Measurements from ENCODE around the gene SLCO1B1.
"Not testable (repeated sequence)": the region's sequence is repeated elsewhere in the genome, so short reads cannot be mapped to it uniquely, and the experiment has no call there.

SLCO1B1 gene

GRCh38 chr12:21190016-21190415, 59.0 kb downstream of the SLCO1B1 start:
- no peaks in the 10 kb centered on the region for H3K79me2 ChIP-seq (ENCODE audit: insufficient read depth, low read length)
- no peak overlapping the region for H3K4me3 ChIP-seq (ENCODE audit: insufficient read depth, low read length, poor library complexity, severe bottlenecking)
- H3K27ac ChIP-seq (ENCODE audit: low read depth, low read length) = no peak overlapping the region
- no peaks in the 10 kb centered on the region for H4K20me1 ChIP-seq (ENCODE audit: low read depth, low read length)
- no peak overlapping the region for H3K4me2 ChIP-seq (ENCODE audit: low read depth, low read length, poor library complexity, severe bottlenecking)
- no peaks in the 10 kb centered on the region for H3K9me2 ChIP-seq (replicated peaks; ENCODE audit: insufficient read depth, low read length)
- TF ChIP-seq, protein P1, sequence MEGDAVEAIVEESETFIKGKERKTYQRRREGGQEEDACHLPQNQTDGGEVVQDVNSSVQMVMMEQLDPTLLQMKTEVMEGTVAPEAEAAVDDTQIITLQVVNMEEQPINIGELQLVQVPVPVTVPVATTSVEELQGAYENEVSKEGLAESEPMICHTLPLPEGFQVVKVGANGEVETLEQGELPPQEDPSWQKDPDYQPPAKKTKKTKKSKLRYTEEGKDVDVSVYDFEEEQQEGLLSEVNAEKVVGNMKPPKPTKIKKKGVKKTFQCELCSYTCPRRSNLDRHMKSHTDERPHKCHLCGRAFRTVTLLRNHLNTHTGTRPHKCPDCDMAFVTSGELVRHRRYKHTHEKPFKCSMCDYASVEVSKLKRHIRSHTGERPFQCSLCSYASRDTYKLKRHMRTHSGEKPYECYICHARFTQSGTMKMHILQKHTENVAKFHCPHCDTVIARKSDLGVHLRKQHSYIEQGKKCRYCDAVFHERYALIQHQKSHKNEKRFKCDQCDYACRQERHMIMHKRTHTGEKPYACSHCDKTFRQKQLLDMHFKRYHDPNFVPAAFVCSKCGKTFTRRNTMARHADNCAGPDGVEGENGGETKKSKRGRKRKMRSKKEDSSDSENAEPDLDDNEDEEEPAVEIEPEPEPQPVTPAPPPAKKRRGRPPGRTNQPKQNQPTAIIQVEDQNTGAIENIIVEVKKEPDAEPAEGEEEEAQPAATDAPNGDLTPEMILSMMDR (IDR thresholded peaks at IDR 0.05; ENCODE audit: insufficient read depth, low read length, poor library complexity, severe bottlenecking) = no peak
- no peak for TF ChIP-seq EZH2phosphoT487 (conservative IDR thresholded peaks at IDR 0.05; ENCODE audit: low read length)
- H3F3A ChIP-seq (ENCODE audit: insufficient read depth) = no peaks in the 10 kb centered on the region
- no peak overlapping the region for H3K9ac ChIP-seq (ENCODE audit: low read length)
- no peaks in the 10 kb centered on the region for H3K9me3 ChIP-seq (ENCODE audit: insufficient read depth, low read length)
- H3K27me3 ChIP-seq (ENCODE audit: low read length) = no peaks in the 10 kb centered on the region
- no peak overlapping the region for H2AFZ ChIP-seq (ENCODE audit: low read depth, low read length, severe bottlenecking)
- no peaks in the 10 kb centered on the region for H3K36me3 ChIP-seq (ENCODE audit: low read length)

DNA sequence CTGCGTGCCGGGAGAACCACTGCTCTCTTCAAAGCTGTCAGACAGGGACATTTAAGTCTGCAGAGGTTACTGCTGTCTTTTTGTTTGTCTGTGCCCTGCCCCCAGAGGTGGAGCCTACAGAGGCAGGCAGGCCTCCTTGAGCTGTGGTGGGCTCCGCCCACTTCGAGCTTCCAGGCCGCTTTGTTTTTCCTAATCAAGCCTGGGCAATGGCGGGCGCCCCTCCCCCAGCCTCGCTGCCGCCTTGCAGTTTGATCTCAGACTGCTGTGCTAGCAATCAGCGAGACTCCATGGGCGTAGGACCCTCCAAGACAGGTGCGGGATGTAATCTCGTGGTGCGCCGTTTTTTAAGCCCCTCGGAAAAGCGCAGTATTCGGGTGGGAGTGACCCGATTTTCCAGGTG, 83.4 kb downstream of the SLCO1B1 start:
- not testable (repeated sequence) for H3K4me2 ChIP-seq (ENCODE audit: low read depth, low read length, poor library complexity, severe bottlenecking); H3F3A ChIP-seq (ENCODE audit: insufficient read depth); H3K36me3 ChIP-seq (ENCODE audit: low read length); H3K79me2 ChIP-seq (ENCODE audit: insufficient read depth, low read length); H3K9me3 ChIP-seq (ENCODE audit: insufficient read depth, low read length); H3K9ac ChIP-seq (ENCODE audit: low read length); H4K20me1 ChIP-seq (ENCODE audit: low read depth, low read length); H3K9me2 ChIP-seq (replicated peaks; ENCODE audit: insufficient read depth, low read length); H3K4me3 ChIP-seq (ENCODE audit: insufficient read depth, low read length, poor library complexity, severe bottlenecking); H2AFZ ChIP-seq (ENCODE audit: low read depth, low read length, severe bottlenecking); H3K27ac ChIP-seq (ENCODE audit: low read depth, low read length); H3K27me3 ChIP-seq (ENCODE audit: low read length)

DNA sequence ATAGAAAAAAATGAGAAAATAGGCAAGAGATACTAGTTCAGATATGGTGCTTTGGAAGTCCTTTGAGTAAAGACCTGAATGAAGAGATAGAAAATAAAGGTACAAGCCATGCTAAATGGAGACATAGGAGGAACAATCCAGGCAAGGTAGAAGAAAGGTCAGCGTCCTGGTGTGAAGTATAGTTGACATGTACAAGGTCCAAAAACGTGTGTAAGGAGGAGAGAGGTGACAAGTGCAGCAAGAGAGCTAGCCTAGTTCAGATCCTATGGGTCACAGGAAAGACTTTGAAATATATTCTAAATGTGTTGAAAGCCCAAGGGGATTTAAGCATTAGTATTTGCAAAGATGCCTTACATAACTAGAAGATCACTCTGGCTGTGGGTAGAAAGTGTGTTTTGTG, 88.2 kb downstream of the SLCO1B1 start:
- no peaks in the 10 kb centered on the region for H3K36me3 ChIP-seq (ENCODE audit: low read length)
- H3K9me3 ChIP-seq (ENCODE audit: insufficient read depth, low read length) = no peaks in the 10 kb centered on the region
- H3K27me3 ChIP-seq (ENCODE audit: low read length) = no peaks in the 10 kb centered on the region
- no peaks in the 10 kb centered on the region for H3F3A ChIP-seq (ENCODE audit: insufficient read depth)
- H3K9me2 ChIP-seq (replicated peaks; ENCODE audit: insufficient read depth, low read length) = no peaks in the 10 kb centered on the region
- no peaks in the 10 kb centered on the region for H3K79me2 ChIP-seq (ENCODE audit: insufficient read depth, low read length)
- no peak overlapping the region for H3K9ac ChIP-seq (ENCODE audit: low read length)
- TF ChIP-seq EZH2phosphoT487 (conservative IDR thresholded peaks at IDR 0.05; ENCODE audit: low read length) = no peak
- TF ChIP-seq, protein P1 (IDR thresholded peaks at IDR 0.05; ENCODE audit: insufficient read depth, low read length, poor library complexity, severe bottlenecking) = no peak
- no peak overlapping the region for H2AFZ ChIP-seq (ENCODE audit: low read depth, low read length, severe bottlenecking)
- no peak overlapping the region for H3K4me3 ChIP-seq (ENCODE audit: insufficient read depth, low read length, poor library complexity, severe bottlenecking)
- H3K4me2 ChIP-seq (ENCODE audit: low read depth, low read length, poor library complexity, severe bottlenecking) = no peak overlapping the region
- no peak overlapping the region for H3K27ac ChIP-seq (ENCODE audit: low read depth, low read length)
- H4K20me1 ChIP-seq (ENCODE audit: low read depth, low read length) = no peaks in the 10 kb centered on the region

GRCh38 chr12:21220266-21220665, 89.3 kb downstream of the SLCO1B1 start:
- Histone ChIP-seq H3K9me3 (ENCODE audit: insufficient read depth, low read length) (no peaks in the 10 kb centered on the region), H4K20me1 (ENCODE audit: low read depth, low read length) (no peaks in the 10 kb centered on the region), H3K4me2 (ENCODE audit: low read depth, low read length, poor library complexity, severe bottlenecking) (no peak overlapping the region), H3K27ac (ENCODE audit: low read depth, low read length) (no peak overlapping the region), H3K27me3 (ENCODE audit: low read length) (no peaks in the 10 kb centered on the region), H3K9ac (ENCODE audit: low read length) (no peak overlapping the region), H3K4me3 (ENCODE audit: insufficient read depth, low read length, poor library complexity, severe bottlenecking) (no peak overlapping the region), H3K9me2 (replicated peaks; ENCODE audit: insufficient read depth, low read length) (no peaks in the 10 kb centered on the region), H3K79me2 (ENCODE audit: insufficient read depth, low read length) (no peaks in the 10 kb centered on the region), H3F3A (ENCODE audit: insufficient read depth) (no peaks in the 10 kb centered on the region), H3K36me3 (ENCODE audit: low read length) (no peaks in the 10 kb centered on the region), H2AFZ (ENCODE audit: low read depth, low read length, severe bottlenecking) (no peak overlapping the region)
- no peak for TF ChIP-seq EZH2phosphoT487 (conservative IDR thresholded peaks at IDR 0.05; ENCODE audit: low read length)
- TF ChIP-seq, protein P1 (IDR thresholded peaks at IDR 0.05; ENCODE audit: insufficient read depth, low read length, poor library complexity, severe bottlenecking) = no peak
